ENCODE measurements around the gene SLC25A46. TPM values are rescaled to one million over a fixed set of nuclear protein-coding genes. Genes with fewer than 3 reads are reported as not detected.

SLC25A46 gene
- total and polyA plus RNA-seq, 2 of the 8 experiments (the other 6 are each of a cell fraction or from before 2014, with no cell fraction given), result 10.6 to 21.7 TPM

GRCh38 chr5:110707260-110707844, 31.5 kb upstream of the SLC25A46 start:
- Histone ChIP-seq H2AFZ (ENCODE audit: low read length) (no peak overlapping the region), H4K20me1 (replicated peaks in 1 of 2; ENCODE audit: control insufficient read depth in 1 of 2, insufficient read depth in 2 of 2, low read length in 2 of 2) (no peaks in the 10 kb centered on the region), H3K9me3 (ENCODE audit: insufficient read depth in 2 of 2, low read depth in 1 of 2, low read length in 1 of 2) (no peaks in the 10 kb centered on the region), H4K91ac (replicated peaks; ENCODE audit: insufficient read length, low read length) (no peak overlapping the region), H2AK5ac (ENCODE audit: low read depth, low read length) (no peak overlapping the region), H3K4me3 (ENCODE audit: extremely low read depth in 1 of 4, insufficient read depth in 2 of 4, low read depth in 3 of 4, low read length in 4 of 4) (no peak overlapping the region), H3K56ac (replicated peaks; ENCODE audit: insufficient read length, low read depth, low read length) (no peak overlapping the region), H3K4me2 (ENCODE audit: insufficient read depth in 1 of 2, low read depth in 2 of 2, low read length in 2 of 2) (no peak overlapping the region), H2BK5ac (ENCODE audit: low read depth, low read length) (no peak overlapping the region), H3K9ac (replicated peaks in 1 of 4; ENCODE audit: extremely low read depth in 1 of 4, low read depth in 3 of 4, low read length in 3 of 4) (no peak overlapping the region), H3K36me3 (ENCODE audit: control insufficient read depth in 2 of 4, insufficient read depth in 4 of 4, low read length in 3 of 4) (no peaks in the 10 kb centered on the region), H3K23me2 (ENCODE audit: low read depth, low read length) (no peaks in the 10 kb centered on the region), H3K4me1 (replicated peaks in 1 of 4; ENCODE audit: control insufficient read depth in 3 of 4, insufficient read depth in 4 of 4, low read length in 3 of 4) (no peaks in the 10 kb centered on the region), H2BK12ac (ENCODE audit: low read depth, low read length) (no peak overlapping the region), H2BK15ac (ENCODE audit: low read length) (no peak overlapping the region), H2BK20ac (ENCODE audit: low read length) (no peak overlapping the region), H3K79me1 (ENCODE audit: low read depth, low read length) (no peaks in the 10 kb centered on the region), H3K27ac (ENCODE audit: low read depth, low read length) (no peak overlapping the region), H3K14ac (ENCODE audit: insufficient read length) (no peak overlapping the region), H3K79me2 (ENCODE audit: control insufficient read depth in 1 of 2, insufficient read depth in 2 of 2, low read length in 2 of 2) (no peaks in the 10 kb centered on the region), H4K5ac (ENCODE audit: insufficient read length, low read depth, low read length) (no peak overlapping the region), H3K23ac (ENCODE audit: insufficient read length) (no peak overlapping the region), H3K27me3 (replicated peaks in 1 of 4; ENCODE audit: control insufficient read depth in 3 of 4, extremely low read depth in 1 of 4, insufficient read depth in 3 of 4, low read length in 3 of 4) (no peaks in the 10 kb centered on the region; a peak in 1 of 7 replicates), H2BK120ac (replicated peaks; ENCODE audit: low read depth, low read length) (no peak overlapping the region), H3K18ac (ENCODE audit: extremely low read depth, low read length) (no peak overlapping the region), H3K4ac (replicated peaks; ENCODE audit: insufficient read length, low read depth, low read length) (no peak overlapping the region), H4K8ac (ENCODE audit: extremely low read depth, insufficient read depth, low read length) (no peak overlapping the region)
- ChIA-PET CTCF (ENCODE audit: partially characterized antibody) (no interaction called here), POLR2A (ENCODE audit: partially characterized antibody) (no interaction called here)
- FAIRE-seq (no peak), DNase-seq (ENCODE audit: low read depth in 1 of 2, low spot score in 2 of 2) (no peak)
- WGBS, 2 experiments (ENCODE audit: extremely low coverage in 1 of 2, insufficient coverage in 1 of 2, insufficient read length in 1 of 2, insufficient replicate concordance in 2 of 2, low coverage in 1 of 2, low lambda C conversion rate in 2 of 2, missing lambda C conversion rate in 1 of 2), result 80% methylated on average over 3 of the region's 3 CpGs; no CpG with 5 or more reads in 1 of the 2 experiments
- TF ChIP-seq RAD21 (IDR thresholded peaks at IDR 0.05 in 1 of 2, conservative IDR thresholded peaks at IDR 0.05 in 1 of 2; ENCODE audit: low read depth in 2 of 2, low read length in 2 of 2) (no peak), RFX5 (IDR thresholded peaks at IDR 0.05; ENCODE audit: borderline replicate concordance, low read depth, low read length) (no peak), YY1 (IDR thresholded peaks at IDR 0.05; ENCODE audit: low read depth, low read length) (no peak), SRF (IDR thresholded peaks at IDR 0.05; ENCODE audit: low read depth, low read length) (no peak), NANOG (IDR thresholded peaks at IDR 0.05; ENCODE audit: insufficient read depth, low read depth, low read length, poor library complexity, severe bottlenecking) (no peak), KDM4A (IDR thresholded peaks at IDR 0.05; ENCODE audit: low read depth, low read length, severe bottlenecking) (no peak), CBX8 (IDR thresholded peaks at IDR 0.05; ENCODE audit: borderline replicate concordance, low read depth, low read length) (no peak), POLR2AphosphoS5 (IDR thresholded peaks at IDR 0.05; ENCODE audit: low read depth, low read length) (no peak), SIX5 (IDR thresholded peaks at IDR 0.05; ENCODE audit: low read depth, low read length) (no peak), TAF1 (IDR thresholded peaks at IDR 0.05; ENCODE audit: low read depth, low read length) (no peak), CHD2 (IDR thresholded peaks at IDR 0.05; ENCODE audit: low read length) (no peak), MAX (IDR thresholded peaks at IDR 0.05) (no peak), EP300 (IDR thresholded peaks at IDR 0.05; ENCODE audit: borderline replicate concordance in 1 of 2, low read depth in 2 of 2, low read length in 2 of 2) (no peak)
